Measurements from ENCODE around the gene UNC5C.

UNC5C gene

DNA sequence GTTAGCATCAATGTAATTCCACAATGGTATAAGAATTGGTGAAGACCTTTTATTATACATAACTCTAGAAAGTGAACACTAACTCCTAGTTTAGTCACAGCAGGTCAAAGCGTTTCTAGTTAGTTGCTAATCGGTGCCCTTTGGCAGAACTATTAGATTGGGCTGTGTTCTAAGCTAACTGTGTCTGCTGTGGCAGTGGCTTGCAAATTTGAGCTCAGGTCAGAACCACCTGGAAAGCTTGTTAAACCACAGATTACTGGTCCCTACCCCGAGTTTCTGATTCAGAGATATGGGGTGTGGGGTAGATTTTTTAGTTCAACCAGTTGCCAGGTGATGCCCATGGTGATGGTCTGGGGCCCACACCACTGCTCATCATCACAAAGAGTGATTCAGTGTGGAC lies 332.1 kb downstream of the UNC5C start:
- DNase-seq (ENCODE audit: low read depth), result no peak

DNA sequence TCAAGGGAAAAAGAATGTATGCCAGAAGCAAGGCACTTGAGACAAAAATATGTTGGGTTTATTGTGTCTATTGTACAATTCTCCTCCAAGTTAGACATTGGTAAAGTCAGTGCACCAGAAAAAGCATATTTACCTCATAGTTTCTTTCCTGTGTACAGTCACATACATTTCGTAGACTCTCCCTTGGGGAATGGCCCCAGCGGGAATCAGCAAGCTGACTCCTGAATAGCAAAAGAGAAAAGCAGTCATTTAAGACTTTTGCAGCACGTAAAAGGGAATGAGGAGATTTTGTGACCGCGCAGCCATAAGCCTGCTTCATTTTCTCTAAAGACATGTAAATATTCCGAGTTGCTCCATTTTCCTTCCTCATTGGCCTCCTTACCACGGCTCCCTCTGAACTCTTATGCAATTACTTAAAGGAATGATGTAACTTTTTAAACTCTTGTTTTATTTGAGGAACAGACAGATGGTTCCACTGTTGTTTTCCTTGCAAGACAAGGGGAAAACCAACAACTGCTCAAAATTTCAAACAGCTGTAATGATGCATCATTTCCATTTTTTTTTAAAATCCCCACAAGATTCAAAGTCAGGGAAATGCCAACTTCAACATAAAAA lies 332.7 kb downstream of the UNC5C start:
- DNase-seq (ENCODE audit: low read depth), result no peak

DNA sequence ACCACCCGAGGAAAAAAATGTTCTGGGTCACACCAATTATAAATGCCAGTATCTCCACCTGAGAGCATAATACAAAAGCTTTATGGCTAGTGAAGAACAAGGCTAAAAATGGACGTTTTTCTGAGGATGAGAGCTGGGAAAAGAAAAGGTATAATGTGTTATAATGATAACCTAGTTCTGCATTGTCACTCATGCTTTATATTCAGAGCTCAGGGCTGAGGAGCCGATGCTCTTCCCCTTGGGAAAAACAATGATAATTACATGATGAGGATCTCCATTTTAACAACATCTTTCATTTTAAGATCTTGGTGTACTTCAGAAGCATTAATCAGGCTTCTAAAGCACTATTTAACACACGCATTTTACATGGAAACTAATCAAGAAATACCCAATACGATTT lies 333.7 kb downstream of the UNC5C start:
- no peak for DNase-seq (ENCODE audit: low read depth)

DNA sequence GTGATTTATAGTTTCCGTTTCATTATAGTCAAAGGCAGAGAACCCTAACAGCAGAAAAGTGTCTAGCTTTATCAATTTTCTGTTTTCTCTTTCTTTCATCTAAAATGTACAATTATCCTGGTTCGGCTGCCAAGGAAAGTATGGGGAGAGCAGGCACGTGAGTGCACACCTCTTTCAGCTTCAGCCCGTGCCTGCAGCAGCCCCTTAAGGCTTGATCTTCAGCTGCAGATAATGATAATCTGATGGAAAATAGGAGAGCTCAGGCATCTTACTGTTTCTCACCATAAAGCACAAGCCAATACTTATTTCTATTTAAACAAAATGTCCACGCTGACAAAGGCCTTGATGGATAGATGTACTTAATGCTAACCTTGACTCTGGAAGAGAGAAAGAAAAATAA lies 334.4 kb downstream of the UNC5C start:
- no peak for DNase-seq (ENCODE audit: low read depth)

DNA sequence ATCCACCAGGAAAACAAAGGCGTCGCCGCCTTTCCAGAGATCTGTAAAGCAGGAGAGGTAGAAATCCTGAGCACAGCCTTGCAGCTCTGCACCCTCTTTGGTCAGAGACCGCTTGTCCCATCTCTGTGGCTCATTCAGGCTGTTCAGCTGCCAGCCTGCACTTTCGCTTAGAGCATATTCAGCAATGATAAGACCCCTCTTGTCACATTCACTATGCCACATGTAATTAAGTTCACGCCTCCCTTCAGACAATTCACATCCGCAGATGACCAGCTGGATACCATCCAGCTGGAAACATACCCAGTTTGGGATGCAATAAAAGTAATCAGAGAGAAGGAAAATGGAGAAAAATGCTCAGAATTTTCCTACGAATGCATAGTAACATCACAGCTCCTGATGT lies 335.4 kb downstream of the UNC5C start:
- no peak for DNase-seq (ENCODE audit: low read depth)

DNA sequence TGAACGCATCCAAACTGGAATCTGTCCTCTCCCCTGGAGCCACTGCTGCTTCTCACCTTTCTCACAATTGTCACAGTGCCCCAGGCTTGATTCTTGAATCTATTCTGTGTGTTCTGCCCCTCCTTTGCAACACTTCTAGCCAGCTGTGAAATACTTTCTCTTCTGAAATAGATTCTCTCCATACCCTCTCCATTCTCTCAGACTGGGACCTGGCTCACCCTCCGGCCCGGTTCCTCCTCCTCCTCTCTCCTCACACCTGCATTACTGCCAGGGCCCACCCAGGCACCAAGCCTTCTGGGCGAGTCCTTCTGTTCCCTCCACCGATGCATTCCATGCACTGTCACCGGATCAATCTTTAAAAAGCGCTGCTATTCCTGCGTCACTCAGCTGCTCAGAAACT lies 336.1 kb downstream of the UNC5C start:
- no peak for DNase-seq (ENCODE audit: low read depth)

DNA sequence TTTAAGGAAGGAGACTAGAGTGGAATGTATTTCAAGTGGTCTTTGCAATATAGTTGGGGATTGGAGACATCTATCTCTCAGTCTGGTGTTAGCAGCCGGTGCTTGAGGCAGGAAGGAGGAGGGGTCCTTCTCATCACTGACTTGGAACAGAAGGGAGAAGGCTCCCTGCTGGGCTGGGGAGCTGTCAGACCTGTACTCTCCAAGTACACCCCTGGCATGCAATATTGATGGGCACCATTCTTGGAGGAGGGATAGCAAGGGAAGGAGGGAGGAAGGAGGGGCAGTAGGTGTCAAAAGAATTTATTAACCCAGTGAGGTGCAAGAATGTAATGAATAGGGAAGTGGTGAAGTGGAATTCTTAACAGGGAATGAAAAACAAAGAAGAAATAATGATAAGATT lies 338.8 kb downstream of the UNC5C start:
- DNase-seq (ENCODE audit: low read depth), result no peak

DNA sequence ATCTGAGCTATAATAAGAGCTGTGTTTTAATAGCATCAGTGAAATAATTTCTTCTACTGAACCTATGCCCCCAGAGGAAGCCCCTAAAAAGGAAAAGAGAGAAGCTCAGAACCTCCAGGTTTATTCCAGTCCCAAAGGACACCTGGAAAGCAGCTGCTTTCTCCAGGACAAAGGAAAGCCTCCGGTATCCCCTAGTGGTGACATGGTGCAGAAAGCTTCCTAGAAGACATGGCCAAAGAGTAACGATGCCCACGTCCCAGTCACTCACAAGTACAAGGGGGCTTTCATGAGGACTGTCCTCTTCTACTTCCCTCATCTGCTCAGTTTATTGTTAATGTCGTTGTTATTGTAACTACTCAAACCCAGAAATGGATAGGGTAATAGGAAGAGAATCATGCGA lies 343.9 kb downstream of the UNC5C start:
- DNase-seq (ENCODE audit: low read depth), result no peak

DNA sequence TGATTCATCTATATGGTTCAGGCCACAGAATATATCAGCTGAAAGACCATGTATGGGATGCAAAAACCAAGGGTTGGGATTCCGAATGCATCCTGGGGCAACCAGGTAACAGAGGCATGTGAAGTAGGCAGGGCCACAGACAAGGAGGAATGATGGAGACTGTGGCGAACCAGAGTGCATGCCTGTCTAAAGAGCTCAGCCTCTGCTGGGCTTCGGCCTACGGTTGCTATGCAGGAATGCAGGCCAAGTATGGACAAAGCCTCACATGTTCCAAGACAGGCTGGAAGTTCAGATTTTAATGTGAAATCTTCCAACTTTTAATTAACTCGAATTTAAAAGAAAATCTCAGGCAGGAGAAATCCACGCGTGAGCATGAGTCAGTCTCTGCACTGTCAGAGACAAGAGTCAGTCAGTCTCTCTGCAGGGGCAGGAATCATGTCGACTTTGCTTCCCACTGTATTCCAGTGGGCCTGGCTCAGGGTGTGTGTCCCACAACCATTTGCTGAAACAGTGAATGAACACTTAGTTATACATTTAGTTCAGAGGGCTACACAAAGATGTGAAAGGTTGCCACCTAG lies 344.4 kb downstream of the UNC5C start:
- DNase-seq (ENCODE audit: low read depth), result no peak

DNA sequence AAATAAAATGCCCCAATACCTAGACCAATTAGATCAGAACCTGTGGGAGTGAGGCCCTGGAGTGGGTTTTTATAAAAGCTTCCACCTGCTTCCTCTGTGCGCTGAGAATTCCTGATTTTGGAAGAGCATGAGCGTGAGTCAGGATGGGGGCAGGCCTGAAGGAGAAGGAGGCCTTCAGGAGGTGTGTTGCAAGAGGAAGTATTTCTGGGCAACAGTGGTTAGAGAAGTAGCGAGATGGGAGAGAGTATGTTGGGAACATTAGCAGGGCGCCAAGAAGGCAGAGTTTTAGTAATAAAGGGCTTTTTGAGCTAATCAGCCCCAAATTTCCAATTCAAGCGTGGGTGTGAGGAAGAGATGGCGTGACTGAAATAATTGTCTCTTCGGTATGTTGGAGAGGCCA lies 349.8 kb downstream of the UNC5C start:
- DNase-seq (ENCODE audit: low read depth), result no peak

DNA sequence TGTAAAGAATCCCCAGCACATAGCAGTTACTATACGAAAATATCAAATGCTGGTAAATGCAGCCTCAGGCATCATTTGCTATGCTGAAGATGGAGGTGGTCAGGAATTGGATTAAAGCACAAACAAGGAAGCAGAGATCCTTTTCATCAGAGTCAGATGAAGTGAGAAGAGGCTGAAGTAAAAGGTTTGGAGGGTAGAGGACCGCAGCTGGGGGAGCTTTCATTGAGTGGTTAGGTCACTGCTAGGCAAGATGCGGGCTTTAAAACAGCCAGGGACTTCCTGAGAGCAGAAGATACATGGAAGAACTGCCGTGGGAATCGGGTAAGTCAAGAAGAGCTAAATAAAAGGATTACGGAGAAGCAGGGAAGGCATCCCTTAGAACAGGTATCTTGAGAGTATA lies 351.4 kb downstream of the UNC5C start:
- no peak for DNase-seq (ENCODE audit: low read depth)

DNA sequence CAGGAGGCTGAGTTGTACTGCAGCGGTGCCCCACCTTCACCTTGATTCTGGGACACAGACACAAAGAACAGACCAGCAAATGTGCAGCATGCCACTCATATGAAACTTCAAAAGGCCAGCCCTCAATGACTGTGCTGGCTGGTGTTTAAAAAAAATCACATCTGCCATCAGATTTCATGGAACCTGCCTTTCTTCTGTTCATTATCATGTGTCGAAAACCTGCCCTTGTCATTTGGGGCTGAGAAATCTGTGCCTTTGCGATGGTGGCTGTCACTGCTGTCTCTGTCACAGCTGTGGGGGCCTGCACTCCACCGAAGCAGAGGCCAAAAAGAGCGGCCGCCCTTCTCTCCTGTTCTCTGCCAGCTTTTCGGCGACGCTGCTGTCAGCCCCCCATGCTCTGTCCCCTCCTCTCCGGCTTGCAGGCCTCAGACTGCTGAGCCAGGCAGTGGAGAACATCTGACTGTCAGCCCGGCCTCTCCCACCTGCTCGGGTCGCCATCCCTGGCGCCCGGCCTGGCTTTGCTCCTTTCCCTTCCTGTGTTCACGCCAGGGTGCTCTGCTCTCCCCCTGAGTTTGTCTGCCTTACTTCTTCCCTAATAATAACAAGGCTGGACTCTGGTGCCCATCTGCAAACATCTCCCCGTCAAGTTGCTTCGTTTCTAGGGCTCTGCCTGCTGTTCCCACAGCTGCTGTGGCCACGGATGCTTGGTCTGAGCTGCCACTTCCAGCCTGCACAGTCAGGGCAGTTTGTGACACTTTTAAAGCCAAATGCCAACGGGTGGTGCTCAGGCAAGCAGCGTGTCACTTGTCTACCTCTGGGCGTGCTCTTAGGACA lies 355.2 kb downstream of the UNC5C start:
- DNase-seq (ENCODE audit: low read depth), result no peak

DNA sequence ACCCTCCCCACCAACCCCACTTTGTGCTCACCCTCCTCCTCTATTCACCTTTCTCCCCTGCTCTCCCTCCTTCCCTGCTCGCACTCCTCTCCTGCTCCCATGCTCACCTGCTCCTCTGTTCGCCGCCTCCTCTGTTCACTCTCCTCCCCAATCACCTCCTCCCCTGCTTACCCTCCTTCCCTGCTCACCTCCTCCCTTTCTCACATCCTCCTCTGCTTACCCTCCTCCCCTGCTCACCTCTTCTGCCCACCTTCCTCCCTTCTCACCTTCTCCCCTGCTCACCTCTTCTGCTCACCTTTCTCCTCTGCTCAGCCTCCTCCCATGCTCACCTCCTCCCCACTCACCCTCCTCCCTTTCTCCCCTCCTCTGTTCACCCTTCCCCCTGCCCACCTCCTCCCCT lies 357.2 kb downstream of the UNC5C start:
- DNase-seq (ENCODE audit: low read depth), result no peak

DNA sequence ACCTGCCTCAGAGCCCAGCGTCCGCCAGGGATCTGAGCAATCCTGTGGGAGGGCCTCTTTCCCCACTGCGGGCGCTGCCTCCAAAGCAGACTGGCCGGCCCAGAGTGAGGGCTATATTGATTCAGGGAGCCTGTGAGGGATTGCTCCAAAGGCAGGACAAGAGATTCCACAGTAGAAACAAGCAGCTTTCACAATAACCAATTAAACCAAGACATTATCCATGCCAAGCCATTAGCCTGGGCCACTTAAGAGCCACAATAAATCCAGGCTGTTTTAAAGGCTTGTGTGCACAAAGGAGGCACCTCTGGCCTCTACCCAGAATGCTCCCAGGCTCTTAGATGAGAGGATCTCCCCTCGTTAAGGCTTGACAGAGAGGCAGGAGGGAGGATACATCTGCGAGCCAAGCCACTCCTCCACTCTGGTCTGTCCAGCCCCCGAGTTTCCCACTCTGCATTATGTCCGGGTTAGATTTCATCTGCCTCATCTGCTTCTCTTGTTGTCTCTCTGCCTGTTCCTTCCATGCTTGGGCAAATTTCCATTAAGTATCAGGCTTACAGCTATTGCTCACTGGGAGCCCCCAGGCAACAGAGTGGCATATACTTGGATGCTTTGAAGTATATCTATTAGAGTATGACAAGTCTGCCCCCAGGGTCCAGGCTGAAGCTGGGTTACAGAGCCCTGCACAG lies 357.9 kb downstream of the UNC5C start:
- DNase-seq (ENCODE audit: low read depth), result no peak

DNA sequence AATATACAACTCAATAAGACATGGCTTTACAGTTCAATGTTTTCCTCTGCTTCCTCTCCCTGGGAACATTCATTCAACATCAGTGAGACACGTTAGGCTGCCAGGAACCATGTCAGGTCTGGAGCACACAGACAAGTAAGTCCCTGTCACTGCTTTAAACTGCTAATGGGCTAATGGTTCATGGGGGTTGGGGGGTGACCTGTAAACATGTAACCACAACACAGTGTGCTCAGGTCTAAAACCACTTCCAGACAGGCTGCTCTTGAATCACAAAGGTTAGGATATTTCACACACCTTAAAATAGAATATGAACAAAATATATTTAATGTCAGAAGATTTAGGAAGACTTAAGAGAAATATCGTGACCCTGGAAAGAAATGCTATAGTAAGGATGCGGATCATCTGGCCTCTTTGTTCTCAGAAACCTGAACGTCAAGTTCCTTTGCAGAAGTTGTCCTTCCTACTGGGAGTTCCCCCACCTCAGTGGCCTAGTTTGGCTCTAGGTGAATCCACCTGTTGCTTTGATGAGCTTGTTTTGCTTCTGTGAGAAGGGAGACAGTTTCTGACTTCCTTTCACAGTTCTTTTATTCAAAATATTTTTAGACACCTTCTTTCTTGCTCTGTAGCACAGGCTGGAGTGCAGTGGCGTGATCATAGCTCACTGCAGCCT lies 359.9 kb downstream of the UNC5C start:
- DNase-seq (ENCODE audit: low read depth), result no peak

DNA sequence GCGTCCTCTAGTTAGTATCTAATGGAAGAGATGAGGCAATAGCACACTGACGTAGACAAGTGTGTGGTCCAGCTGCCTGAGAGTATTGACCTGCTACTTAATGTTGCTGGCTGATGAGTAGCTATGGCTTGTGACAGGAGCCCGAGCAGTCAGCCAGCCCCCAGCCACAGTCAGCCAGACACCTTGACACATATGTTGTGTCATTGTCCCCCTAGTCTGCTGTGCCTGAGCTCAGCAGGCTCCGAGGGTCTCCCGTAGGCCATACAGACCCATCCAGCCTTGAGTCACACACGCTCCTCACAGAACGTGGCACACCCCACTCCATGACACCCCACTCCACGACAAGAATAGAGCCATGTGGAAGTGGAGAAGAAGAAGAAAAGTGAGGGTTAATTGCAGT lies 362.1 kb downstream of the UNC5C start:
- DNase-seq (ENCODE audit: low read depth), result no peak

DNA sequence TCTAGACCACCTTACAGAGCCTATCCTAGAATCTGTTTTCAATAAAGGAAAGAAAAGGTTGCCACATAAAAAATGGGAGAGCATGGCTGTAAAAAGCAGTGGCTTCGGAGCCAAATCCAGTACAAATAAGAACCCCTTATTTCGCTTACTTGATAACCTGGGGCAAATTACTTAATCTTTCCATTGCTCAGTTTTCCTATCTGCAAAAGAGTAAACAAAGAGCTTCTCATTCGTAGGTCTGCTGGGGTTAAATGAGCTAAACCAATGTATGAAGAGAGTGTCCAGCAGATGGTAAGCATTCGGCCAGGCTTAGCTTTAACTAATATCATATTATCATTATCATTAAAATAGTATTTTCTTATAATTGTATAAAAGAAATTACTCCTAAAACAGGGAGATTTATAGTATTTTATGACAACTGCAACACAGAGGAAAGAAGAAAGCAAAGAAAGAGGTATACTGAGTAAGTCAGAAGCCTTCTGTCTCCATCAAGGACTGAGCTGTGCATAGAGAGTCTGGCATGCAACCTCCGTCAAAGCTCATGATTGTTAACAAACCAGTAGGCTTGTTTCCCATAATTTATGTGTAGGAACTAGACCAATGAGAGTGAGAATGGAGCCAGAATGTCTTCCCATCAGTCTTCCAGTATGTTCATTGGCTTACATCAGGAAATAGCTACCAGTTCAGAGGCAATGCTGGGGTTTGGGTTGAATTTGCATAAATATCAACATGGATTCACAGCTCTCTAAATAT lies 364.9 kb downstream of the UNC5C start:
- DNase-seq (ENCODE audit: low read depth), result no peak

DNA sequence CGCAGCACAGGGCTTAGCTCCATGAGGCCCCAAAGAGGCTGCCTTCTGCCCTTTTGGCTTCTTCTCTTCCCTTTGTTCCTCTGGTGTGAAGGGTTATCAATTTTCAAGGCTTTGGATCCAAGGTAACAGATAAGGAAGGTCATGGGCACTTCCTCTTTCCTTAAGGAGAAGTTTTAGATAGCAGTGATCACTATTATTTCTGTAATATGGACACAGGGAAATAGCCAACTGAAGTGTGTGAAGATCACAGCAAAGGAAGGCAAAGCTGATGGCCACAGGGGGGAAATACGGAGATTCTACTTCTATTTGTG lies 366.8 kb downstream of the UNC5C start:
- DNase-seq (ENCODE audit: low read depth), result no peak

DNA sequence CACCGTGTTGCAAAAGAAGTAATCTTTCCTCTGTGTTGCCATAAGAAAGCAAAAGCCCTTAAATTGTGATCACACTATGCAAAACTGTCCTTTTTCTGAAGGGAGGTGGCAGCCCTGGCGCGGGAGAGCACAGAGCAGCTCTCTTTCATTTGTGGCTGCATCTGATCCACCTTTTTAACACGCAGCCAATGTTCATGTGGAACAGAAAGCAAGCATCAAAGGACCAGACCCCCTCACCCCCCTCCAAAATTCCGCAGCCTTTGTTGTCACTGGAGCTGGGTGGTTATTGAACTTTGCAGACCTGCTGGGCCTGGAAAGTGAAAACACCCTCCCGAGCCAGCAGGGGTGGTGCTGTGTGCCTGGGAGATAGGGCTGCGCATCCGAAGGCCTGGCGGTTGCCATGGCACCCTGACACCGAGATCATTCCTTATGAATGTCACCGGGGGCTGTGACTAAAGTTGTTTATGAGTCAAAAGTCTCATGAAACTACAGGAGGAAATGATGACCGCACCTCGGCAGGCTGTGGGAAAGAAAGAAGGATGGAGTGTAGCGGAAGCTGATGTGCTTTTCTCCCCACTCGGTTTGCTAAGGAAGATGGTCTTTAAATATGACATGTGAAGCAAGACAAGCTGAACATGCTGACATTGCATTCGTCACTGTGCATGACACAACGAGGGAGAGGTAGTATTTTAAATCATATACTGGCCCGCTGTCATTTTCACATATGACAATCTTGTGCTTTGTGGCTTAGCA lies 367.4 kb downstream of the UNC5C start:
- no peak for DNase-seq (ENCODE audit: low read depth)

DNA sequence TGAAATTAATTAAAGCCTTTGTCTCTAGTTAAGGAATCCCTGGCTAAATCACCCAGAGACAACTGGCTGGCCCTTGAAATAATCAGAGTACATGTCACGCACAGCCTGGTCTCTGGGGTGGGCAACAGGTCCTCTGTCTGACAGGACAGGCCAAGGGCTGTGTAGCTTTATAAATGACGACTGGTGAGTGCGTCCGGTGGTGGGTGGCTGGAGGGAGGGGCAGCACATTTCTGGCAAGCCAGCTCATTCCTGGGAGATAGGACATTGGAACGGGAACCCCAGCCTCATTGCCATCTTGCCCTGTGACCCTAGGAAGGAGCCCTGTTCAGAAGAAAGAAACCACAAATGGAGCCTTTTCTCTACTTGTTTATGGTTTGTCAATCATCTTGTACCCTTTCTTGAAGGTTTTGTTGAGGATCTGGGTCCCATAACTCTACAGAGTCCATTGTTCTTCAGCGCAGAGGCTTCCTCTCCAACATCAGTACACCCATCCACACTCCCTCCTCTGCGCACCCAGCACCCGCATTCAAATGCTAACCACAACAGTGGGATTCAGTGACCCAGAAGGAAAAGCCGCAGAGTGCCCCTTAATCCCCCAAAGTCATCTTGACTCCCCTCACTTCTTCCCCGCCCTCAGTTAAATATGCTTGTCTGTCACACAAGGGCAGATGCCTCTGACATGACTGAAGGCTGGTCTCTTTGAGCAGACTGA lies 368.1 kb downstream of the UNC5C start:
- DNase-seq (ENCODE audit: low read depth), result no peak

DNA sequence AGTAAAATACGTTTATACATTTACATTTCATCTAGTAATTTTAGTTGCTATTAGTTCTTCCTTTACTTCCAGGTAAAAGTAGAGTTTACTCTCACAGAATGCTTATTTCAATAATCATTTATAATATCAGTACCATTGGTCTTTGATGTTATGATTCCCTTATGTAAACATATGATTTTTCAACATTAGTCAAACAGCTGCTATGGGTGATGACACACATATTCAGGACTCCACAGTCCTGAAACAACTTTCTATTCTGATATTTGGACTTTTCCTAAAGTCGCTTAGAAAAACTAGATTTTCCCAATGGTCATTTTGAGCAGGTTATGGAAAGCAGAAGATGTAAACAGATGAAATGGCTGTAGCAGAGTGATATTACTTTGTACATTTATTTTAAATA lies 369.8 kb downstream of the UNC5C start:
- DNase-seq (ENCODE audit: low read depth), result no peak
